GM04503 (cell line): ENCODE results near the gene PTPRD.

Source experiments
- DNase-seq: peaks from one replicate; pipeline ENCODE4 v3.0.0-alpha.2; 2012; ENCODE audit warnings: low read depth

Gene PTPRD

DNA sequence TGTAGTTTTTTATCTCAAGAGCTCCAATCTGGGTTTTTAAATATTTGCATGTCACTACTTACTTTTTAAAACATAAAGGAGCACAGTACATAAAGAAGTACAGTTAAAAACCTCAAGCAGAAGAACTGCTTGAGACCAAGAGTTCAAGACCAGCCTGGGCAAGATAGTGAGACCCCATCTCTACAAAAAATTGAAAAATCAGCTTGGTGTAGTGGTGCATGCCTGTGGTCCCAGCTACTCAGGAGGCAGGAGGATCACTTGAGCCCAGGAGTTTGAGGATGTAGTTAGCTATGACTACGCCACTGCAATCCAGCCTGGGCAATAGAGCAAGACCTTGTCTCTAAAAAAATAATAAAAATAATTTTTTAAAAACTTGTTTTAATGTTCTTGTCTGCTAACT, 1840.5 kb downstream of the PTPRD start:
- no peak for DNase-seq

DNA sequence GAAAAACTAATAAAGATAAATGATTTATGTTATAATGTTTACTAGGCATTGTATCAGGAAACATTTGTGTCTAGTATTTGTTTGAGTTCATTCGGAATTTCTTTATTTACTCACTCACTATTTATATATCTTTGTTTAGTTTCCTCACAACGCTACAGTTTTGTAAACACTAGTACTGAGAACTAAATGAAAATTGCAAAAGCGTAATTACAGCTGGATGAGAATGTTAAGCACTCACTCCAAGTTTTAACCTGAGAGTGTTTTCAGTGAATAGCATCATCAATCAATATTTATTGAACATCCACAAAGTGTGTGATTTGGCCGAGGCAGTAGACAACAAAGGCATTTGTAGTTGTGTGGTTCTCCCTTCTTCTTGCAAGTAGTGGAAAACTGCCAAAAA, 1843.6 kb downstream of the PTPRD start:
- no peak for DNase-seq

DNA sequence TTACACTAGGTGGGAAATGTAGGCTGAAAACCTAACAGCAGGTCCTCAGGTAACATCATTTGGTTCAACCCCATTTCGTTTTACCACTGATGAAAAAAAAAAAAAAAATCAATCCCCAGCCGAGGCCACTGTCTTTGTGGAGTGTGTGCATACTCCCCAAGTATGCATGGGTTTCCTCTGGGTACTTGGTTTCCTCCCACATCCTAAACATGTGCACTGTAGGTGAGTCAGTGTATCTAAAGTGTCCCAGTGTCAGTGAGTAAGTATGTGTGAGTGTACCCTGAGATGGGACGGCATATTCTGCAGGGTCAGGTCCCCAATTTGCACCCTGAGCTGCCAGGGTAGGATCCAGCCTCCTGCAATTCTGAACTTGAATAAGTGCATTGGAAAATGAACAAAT, 1846.7 kb downstream of the PTPRD start:
- DNase-seq: no peak

DNA sequence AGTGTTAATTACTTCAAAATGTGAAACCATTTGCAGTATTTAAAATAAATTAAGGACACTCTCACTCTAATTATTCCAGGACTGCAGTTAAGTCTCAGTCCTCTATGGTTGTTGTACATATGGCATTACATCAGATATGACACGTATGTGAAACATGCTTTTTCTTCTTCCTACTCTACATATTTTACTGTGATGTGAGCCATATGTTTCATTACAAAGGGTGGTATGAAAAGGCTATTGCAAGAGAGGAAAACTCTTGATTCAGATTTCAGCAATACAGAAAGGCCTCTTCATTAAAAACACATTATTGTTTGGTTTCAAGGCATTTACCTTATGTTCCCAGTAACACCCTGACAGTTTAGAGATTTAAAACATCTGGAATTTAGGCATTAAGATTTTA, 1848.8 kb downstream of the PTPRD start:
- no peak for DNase-seq

DNA sequence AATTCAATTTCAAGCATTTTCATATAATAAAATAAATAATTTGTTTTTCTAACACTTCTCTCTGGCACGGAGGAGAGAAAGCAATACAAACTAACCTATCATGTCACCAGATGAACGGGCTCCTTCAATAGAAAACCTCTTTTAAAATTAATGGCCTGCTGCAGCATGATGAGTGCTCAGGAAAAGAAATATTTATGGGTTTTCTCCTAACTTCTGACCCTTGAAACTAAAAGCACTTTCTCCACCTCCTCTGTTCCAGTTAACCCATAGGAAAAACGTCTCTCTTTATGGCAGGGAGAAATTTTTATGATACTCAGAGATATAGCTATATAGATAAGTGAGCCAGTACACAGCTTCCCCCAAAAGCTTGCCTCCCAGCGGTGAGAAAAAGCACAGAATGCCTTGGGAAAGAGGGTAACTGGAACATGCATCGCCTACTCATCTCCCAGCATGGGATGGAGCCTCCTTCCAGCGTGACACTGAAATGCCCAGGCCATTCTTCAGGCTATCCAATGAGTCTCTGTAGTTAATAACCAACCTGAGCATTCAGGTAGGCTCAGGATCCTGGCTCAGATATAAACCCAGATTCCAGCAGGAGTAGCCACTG, 1850.2 kb downstream of the PTPRD start:
- no peak for DNase-seq

DNA sequence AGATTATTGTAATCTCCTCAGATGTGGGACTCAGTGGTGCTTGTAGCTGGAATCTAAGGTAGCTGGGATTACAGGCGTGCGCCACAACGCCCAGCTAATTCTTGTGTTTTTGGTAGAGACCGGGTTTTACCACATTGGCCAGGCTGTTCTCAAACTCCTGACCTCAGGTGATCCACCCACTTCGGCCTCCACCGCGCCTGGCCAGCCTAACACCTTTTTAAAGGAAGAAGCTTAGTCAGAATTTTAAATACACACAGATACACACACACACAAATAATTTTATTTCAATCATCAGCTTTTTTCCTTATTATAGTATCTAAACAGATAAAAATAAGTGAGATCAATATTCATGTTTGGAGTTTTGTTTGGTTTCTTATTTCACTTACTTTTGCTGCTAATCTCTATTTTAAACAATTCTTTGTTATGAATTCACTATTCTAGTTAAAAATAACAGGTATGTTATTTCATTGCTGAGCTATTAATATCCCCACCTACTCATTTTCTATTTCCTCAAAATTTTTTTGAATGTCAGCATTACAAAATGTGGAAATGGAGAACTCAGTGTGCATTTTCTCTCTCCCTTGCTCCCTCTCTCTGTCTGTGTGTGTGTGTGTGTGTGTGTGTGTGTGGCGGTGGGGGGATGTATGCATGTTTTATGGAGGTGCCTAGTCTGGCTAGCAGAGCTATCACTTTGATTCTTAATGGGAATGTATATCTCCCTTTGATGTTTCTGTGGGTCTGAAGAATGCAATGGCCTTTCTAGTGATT, 1852.6 kb downstream of the PTPRD start:
- no peak for DNase-seq

DNA sequence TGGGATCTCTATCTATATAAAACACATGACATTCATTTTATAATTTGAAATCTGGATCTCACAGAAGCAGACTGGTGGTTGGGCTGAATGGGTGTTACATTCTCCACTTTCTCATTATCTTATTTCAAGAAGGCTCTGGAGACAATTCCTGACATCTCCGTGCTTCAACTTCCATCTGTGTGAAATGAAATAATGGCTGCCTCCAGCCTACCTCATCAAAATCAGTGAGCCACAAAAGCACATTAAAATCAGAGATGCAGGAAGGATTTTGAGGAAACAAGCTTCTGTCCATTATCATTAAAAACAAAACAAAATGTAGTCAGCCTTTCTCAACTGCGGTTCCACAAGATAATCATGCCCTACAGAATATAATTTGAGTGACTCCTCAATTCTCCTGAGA, 1854.9 kb downstream of the PTPRD start:
- no peak for DNase-seq

DNA sequence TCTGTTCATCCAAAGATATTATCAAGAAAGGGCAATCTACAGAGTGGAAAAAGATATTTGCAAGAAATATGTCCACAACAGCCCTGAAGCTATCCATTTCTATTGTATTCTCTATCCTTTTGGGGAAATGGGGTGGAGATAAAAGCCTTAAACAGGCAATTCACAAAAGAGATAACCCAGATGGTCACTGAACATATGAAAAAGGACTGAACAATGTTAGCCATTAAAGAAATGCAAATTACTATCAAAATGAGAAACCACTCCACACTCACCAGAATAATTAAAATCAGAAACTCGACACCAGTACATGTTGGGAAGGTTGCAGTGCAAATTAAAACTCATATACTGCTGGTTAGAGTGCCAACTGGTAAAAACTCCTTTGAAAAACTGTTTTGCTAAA, 1858.1 kb downstream of the PTPRD start:
- no peak for DNase-seq

DNA sequence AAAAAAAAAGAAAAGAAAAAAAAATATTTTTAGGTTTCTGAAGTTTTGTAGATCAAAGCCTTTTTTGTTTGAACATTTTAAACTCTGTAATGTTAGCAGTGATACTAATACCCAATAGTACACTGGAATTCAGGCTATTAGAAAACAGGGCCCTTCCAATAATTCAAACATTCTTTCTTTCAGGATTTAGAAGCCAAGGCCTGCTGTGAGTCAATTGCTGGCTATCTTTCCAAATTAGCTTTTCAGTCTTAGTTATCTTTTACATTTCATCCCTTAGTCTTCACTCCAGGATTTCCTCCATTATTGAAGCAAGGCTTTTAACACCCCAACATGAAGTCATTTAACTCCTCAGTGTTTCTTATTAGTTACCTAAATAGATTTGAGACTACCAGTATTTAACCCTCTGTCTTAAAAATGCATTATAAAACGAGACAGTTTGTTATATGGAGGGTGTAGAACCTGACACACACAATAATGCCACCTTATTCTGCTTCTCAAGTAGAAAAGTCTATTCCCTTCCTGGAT, 1861.3 kb downstream of the PTPRD start:
- no peak for DNase-seq

DNA sequence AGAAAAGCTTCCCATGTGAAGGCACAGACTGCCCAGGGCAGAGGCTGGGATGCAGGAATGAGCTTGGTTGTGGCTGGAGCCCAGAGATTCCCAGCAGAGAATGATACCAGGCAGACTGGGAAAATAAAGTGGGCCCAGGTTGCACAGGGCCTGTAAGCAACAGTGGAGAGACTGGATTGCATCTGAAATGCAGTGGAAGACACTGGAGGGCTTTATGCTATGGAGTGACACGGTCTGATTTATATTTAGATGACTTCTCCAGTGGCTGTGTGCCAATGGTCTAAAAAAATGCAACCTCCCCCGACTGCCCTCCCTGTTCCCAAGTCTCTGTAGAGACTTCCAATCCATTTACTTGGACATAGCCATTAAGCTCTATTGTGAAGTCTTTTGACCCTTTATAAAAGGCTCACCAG, 1862.2 kb downstream of the PTPRD start:
- no peak for DNase-seq

DNA sequence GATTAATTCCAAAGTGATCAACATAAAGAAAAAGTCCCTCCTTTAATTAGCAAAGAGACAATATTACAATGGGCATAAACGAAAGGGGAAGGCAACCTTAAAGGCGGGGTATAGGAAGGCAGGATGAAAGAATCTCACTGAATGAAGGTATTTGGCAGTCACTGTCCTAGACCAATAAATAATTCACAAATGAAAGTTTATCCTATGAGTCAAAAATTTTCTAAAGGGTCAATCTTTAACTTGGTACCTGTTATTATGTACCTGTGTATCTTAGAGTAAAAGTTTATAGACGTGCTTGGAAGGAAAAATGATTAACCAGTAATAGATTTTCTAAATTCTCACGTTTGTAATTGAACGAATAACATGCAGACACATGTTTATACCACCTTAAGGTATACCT, 1867.5 kb downstream of the PTPRD start:
- no peak for DNase-seq

DNA sequence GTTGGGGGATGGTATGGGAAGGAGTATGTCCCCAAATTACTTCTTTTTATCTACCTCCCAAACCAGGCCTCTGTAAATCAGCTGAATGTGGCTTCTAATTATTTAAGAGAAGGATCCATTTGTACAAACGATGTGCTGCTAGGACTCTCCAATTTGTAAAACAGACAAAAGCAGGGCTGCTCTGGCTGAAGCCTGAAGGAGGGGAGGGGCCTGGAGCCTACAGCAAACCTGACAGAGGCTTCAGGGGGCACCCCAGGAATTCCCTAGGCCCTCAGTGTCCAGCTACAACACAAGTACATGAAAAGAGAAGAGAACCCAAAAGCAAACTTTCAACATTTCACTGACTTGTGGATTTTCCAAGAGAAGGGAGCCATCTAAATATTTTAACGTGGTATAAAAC, 1873.9 kb downstream of the PTPRD start:
- DNase-seq: no peak

DNA sequence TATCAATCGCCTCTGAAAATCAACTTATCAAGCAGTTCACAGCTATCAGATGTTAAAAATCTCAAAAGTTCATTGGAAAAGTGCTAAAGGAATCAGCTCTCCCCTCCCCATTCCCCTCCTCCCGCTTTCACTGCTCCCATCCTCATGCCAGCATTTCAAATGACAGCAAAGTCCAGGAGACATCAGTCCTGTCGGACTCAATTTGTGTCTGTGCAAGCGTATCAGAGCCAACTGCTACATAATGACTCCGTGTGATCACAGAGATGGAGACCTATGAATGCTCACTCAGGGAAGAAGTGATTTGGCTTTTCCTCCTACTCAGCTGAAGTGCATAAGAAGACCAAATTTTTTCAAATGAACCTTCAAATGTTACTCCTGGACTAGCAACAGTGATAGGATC, 1876.0 kb downstream of the PTPRD start:
- DNase-seq: no peak

DNA sequence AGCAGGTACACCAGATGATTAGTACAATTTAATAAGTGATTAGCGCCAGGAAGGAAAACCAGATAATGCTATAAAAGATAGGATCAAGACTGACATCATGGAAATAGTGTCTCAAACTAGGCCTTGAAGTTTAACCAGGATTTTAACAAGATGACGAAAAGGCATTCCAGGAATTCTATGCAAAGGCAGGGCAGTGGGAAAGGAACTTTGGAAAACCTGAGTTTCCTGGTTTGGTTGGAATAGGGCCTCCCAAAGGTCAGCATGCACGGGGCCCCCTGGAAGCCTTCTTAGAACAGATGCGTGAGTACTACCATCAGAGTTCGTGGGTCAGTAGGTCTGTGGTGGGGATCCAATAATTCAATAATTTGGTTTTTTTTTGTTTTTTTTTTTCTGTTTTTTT, 1878.0 kb downstream of the PTPRD start:
- DNase-seq: no peak

DNA sequence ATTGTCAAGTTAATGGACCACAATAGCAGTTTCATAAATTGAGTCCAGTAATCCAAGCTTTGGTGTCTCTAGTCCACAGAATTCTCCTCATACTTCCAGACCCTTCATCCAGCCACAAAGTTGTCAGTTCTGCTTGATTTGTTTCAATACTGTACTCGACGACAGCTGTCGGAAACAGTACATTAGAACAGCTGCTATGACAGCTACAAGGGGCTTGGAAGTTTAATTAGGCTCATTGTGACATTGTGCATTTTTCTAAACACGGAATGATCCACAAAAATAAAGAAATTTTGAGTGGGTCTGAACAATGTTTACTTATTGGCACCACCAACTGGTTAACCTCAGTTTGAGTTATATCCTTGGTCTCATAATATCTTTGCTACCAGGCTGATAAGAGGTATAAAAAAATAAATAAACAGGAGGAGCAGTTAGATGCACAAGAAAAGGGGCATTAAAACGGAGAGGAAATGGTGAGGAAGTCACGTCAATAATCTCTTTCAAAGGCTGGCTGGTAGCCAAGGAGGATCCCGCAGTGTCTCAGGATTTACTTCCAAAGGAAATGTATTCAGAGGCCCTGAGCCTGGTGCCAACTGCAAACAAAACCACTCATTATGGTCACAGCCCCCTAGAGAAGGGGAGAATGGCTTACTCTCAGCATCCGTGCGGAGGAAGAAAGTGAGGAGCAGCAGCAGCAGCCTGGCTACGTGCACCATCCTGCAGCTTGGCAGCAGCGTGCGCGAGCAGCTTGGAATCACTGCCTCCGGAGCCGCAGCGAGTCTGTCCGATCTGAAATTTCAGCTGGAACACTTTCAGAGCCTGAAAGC, 1879.5 kb downstream of the PTPRD start:
- no peak for DNase-seq

DNA sequence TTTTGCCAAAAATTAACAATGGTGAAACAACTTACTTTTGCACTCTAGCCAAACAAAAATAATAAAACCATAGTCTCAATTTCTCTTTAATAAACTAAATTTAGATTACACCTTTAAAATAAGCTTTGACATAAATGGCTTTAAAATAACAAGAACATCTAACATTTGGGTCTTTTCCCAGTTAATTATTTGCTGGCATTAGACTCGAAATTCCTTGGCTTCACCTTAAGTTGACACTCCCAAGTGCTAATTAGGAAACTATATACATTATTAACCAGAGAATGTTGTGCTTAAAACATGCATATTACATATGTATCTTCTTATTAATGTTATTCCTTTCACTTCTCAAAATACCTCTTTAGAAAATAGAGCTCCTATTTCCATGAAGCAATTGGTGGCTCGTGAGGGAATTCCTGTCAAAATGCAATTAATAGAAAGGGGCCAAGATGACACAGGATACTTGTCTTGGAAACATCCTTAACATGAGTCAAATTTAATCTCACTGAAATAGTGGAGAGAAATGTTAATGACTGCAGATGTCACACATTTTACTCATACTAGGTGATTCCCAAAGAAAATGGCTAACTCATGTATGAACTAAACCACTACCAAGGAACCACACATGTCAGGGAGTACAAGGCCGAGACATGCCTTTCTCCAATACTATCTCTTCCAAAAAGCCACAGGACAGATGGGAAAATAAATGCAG, 1880.3 kb downstream of the PTPRD start:
- DNase-seq: no peak

DNA sequence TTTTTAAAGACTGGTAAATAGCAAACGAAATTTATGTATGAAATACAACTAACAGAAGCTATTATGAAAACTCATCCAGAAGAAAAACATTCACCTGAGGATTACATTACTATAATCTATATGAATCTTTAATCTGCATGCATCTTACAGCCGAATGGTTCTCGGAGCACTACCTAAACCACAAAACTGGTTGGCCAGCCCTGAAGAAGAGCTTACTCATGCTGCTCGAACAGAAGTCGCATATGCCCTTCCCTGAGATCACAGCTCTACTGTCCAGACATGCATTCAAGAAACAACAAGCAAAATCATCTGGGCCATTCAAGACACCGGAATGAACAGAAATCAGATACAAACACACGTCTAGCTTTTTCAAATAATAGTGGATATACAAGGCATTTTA, 1882.2 kb downstream of the PTPRD start:
- DNase-seq: no peak

DNA sequence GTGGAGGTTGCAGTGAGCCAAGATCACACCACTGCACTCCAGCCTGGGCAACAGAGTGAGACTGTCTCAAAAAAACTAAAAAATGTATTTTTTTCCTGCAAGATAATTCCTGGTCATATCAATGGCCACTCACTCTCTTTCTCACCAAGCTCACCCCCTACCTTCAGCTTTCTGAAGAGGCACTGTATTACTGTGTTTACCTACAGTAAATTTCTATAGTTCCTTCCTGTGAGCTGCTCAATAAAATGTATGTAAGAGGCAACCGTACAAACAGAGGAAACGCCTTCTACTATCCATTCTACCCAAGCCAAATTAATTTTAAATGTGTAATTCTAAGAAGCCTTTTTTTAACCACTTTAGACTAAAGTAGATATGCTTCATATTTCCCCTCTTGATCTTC, 1883.9 kb downstream of the PTPRD start:
- DNase-seq: no peak

DNA sequence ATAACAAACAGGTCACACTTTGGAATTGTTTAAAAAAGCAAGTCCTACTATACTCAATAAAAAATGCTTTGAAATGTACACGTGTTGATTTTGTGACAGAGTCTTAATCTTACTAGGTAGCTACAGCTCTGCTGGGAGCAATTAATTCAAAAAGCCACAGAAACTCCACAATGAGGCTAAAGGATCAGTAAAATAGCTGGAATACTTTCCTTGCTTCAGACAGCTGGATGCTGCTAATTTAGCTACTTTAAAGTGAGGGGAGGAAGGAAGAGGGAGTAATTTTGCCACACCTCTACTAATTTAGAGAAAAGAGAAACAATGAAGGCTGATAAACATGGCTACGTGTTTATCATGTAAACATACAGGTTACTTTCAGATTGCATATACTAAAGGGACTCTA, 1885.6 kb downstream of the PTPRD start:
- no peak for DNase-seq

DNA sequence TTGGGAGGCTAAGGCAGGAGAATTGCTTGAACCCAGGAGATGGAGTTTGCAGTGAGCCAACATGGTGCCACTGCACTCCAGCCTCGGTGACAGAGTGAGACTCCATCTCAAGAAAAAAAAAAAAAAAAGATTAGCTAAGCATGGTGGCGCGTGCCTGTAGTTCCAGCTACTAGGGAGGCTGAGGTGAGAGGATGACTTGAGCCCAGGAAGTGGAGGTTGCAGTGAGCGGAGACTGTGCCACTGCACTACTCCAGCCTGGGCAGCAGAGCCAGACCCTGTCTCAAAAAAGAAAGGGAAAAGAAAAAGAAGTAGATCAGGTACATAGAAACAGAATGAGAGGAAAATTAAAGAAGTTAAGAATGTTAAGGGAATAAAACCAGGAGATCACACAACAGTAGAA, 1886.1 kb downstream of the PTPRD start:
- no peak for DNase-seq

DNA sequence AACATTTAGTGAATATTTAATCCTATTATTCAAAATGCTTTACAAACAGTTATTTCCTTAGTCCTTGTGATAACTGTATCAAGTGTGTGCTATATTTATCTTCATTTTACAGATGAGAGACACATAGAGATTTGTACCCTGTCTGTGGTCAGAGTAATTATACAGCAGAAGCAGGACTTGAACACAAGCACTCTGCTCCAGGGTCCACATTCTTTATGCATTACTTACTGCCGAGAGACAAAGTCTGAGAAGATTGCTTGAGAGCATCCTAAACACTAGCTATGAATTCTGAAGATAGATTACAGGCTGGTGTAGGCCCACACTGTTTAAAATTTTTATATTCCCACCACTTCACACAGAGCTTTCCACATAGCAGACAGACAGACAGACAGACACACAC, 1887.2 kb downstream of the PTPRD start:
- DNase-seq: no peak

DNA sequence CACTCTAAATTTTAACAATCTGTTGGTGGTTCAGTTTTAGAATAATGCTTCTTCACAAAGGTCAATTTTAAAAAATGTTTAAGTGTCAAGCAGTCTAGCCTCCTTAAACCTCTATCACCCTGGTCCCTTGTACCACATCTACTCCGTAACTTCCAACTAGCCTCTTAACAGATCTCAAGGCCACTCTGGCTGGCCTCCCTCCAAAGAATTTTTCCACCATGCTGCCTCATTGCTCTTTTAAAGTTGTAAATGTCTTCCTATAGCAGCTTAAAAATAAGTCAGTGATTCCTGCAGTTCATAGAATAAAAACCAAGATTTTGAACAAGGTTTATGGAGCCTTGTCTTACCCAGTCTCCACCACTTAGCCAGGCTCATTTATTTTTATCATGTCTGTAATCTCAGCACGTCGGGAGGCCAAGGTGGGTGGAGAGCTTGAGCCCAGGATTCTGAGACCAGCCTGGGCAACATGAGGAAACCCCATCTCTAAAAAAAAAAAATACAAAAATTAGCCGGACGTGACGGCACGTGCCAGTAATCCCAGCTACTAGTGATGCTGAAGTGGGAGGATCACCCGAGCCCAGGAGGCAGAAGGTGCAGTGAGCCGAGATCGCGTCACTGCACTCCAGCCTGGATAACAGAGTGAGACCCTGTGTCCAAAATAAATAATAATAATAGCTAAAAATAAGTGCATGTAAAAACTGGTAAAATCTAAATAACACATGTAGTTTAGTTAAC, 1888.4 kb downstream of the PTPRD start:
- no peak for DNase-seq
